Right ventricle myocardium superior (tissue), 1 donor: ENCODE data around the gene MAPK11. TPM values are rescaled to one million over a fixed set of nuclear protein-coding genes. Genes with fewer than 3 reads are reported as not detected.
A peak's percentile ranks its signal among the peaks of the same experiment; 100 is the strongest.

ENCODE experiments used
- ATAC-seq: fragments of 200-7000 bp; cut with Tn5 transposase; one replicate; pipeline ENCODE4 v1.9.1; 2020; ENCODE audit warnings: mild to moderate bottlenecking; ENCODE audit not compliant: poor library complexity
- DNase-seq: peaks from one replicate; pipeline ENCODE4 v3.0.0-alpha.2; 2020
- intact Hi-C: fragments of 100-400 bp; cut with DNase I; formaldehyde crosslinking; loops from one replicate; pipeline ENCODE4 v1.11.2; 2022
- total RNA-seq: library from RNA; stranded (reverse); fragmentation: NEBNext Ultra II Directional; extraction: Animal tissue kit (Norgen Biotek cat#: 25700); gene quantifications from one replicate; pipeline ENCODE4 v1.2.1, GENCODE V29; 2021
- donor health status: DM: no; HTN: yes; CAD: no; lungs with severe emphysema.

The MAPK11 gene
- total RNA-seq, 1 donor from 2014 or later = 8.5 TPM

DNA sequence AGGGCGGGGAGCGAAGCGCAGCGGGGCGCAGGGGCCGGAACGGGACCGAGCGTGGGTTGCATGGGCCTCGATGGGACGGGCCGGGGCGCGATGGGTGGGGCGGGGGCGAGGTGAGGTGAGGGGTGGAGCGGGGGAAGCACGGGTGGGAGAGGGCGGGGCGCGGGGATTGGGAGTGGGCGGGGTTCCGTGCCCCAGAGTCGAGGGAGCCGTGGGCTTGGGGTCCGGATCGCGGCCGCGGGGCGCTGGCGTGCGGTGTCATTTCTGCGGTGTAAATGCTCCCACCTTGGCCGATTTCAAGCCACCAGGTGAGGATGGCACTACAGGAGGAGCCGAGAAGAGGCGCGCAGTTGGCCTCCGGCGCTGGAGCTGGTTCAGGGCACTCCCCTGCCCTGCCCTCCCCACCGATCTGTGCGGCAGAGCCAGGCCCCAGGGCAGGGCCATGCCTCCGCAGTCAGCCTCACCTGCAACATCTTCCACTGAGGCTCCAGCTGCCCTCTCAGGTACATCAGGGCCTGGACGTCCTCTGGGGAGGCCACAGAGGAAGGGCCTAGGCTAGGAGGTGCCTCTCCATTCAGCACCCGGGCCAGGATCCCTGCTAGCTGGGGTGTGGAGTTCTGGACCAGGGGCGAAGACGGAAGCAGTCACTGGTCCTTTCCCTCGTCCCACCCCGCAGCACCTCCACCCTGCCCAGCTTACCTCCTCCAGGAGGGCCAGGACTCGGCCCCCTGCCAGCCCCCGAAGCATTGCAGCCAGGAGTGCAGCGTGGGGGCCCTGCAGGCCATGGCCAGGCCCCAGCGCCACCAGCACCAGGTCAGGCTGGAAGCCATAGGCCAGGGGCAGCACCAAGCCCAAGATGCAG, 24.7 kb downstream of the MAPK11 start:
- intact Hi-C loops = no loop called here

DNA sequence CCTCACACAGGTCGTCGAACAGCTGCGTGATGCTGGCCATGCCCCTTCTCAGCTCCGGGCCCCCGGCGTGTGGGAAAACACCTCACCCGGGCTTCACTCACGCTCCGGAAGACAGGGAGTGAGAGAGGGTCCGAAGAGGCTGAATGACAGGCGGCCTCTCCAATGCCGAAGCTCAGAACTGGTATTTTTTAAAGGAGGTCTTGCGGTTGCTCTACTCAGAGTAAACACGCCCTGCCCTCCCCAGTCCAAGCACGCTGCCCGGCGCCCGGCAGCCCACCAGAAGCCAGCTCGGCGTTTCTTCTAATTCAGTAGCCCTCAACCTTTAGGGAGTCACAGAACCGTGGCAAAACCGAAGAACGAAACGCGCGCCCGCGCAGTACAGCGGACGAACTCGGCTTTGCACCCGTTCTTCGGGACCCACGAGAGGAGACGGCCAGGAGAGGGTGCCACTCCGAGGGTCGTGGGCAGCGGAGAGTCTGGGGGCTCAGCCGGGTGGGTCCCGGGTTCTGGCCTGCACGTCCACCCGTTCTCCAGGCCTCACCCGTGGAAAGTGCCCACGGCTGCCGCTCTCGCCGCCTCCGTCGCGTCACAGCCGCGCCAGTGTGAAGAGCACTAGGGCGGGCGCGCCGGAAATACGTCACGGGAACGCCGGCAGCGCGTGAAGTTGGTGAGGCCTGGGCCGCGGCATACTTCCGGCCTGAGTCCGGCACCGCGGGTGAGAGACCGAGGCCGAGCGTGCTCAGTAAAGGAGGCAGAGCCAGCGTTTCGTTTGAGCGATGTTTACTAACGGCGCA, 25.6 kb downstream of the MAPK11 start, which contains the start of gene TUBGCP6:
TUBGCP6 (minus strand) TSS at position 604 of the 794 bp plus-strand sequence; CDS start at position 40, 564 bp downstream.
- intact Hi-C loops = no loop called here
- DNase-seq (peak; percentile 98), ATAC-seq (peak; percentile 96)

More for the DNA sequence above, 24.7 kb downstream of the MAPK11 start:
- DNase-seq (no peak), ATAC-seq (peak; percentile 51)

DNA sequence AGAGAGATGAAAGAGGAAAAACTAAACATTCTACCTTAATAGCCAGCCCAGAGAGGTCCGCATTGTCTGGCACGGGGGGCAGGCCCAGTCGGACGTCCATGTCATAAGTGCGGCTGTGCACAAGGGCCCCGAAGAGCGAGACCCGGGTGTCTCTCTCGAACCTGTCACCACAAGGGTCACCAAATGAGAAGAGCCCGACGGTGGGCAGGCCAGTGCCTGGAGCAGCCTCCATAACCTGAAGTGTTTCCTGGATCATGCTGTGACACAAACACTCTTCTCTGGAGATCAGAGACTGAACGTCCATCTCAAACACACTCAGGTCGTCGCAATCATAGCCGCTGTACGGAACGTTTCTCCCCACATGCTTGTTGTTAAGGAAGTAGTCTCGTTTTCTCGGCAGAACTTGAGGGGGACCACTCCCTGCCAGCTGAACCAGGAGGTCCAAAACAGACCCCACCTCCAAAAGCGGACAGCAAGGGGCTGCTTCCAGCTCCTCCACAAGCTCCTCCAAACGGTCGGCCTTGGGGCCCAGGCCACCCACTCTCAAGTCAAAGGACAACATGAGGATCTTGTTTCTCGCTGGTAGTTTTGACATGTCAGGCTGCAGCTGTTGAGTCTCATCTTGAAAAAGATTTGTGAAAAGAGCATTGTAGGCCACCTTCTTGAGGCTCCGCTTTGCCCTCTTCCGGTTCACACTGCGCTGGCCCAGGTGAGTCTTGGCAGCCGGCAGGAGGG, 26.3 kb downstream of the MAPK11 start:
- intact Hi-C loops = no loop called here
- DNase-seq (no peak), ATAC-seq (no peak)

DNA sequence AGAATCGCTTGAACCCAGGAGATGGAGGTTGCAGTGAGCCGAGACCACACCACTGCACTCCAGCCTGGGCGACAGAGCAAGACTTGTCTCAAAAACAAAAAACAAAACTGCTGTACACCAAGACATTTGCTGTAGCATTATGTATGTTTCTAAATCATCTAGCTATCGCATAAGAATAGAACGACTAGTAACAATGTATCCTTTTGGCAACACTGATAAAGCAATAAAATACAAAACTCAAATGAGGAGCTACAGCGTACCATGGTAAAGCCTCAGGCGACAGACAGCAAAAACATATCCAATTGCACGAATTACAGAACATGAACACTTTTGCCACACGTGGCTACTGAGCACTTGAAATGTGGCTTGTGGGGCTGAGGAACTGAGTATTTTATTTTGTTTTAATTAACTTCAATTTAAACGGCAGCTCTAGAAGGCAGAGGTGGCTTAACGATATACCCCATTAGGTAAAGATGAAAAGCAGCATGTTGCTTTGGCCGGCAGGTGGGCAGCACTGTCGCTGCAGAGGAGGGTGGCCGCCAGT, 27.7 kb downstream of the MAPK11 start:
- intact Hi-C loops = no loop called here
- no peak for DNase-seq
- no peak for ATAC-seq

DNA sequence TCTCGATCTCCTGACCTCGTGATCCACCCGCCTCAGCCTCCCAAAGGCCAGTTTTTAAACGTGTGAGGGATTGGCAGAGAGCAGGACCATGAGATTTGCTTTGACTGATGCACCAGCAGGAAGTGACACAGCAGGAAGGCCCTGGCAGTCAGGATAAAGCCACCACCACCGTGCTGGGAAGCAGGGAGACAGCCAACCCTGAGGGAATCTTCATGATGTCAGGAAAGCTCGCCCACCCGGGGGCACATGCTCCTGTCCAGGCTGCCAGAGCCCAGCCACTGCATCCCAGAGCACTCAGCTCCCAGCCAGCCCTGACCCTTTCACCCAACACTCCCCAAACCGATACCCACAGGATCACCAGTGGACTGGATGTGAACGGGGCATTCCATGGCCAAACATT, 31.4 kb downstream of the MAPK11 start:
- ATAC-seq (no peak), DNase-seq (no peak)
- intact Hi-C loops = no loop called here

DNA sequence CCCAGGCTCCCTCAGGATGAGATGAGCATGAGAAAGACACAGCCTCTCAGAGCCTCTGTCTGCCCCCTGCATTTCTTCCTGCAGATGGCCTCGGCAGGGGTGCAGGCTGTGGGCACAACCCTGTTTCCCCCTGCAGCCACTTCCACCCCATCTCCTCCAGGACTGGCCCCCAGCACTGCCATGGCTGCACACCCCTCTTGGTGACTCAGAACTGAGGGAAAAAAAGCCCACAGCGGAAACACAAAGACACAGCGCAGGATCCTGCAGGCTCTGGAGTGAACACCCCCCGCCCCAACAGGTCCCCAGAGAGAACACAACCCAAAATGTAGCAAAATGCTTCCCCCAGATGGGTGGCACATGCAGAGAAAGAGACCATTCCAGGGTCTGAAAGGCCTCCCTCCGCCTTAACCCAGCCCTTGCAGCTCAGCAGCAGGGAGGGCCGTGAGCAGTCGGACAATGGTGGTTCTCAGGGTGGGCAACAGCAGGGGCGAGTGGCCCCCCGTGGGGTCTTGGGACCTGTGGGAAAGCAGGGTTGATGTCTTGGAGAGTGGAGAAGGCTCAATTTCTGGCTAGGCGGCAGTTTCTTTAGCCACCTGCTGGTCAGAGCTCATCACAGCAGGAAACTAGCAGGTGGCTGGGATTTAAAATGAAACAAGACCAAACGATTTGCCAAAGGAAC, 33.3 kb downstream of the MAPK11 start:
- intact Hi-C loops = no loop called here
- no peak for DNase-seq
- ATAC-seq = no peak

DNA sequence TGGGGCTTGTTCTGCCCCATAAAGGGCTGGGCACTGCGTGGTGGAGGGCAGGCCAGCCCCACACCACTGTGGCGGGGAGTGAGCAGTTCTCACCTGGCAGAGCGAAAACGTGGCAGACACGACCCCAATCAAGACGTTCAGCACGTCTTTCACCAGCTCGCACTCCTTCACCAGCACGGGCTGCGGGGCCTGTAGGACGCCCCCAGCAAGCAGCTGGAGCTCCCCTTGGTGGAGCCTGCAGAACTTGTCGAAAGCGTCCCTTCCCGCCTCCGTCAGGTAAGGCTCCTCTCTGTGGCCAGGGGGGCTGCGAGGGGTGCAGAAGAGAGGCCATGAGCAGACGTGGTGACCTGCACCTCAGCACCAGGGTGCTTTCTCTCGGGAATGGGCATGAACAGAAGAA, 37.0 kb downstream of the MAPK11 start:
- ATAC-seq (no peak), DNase-seq (no peak)
- intact Hi-C loops = no loop called here

DNA sequence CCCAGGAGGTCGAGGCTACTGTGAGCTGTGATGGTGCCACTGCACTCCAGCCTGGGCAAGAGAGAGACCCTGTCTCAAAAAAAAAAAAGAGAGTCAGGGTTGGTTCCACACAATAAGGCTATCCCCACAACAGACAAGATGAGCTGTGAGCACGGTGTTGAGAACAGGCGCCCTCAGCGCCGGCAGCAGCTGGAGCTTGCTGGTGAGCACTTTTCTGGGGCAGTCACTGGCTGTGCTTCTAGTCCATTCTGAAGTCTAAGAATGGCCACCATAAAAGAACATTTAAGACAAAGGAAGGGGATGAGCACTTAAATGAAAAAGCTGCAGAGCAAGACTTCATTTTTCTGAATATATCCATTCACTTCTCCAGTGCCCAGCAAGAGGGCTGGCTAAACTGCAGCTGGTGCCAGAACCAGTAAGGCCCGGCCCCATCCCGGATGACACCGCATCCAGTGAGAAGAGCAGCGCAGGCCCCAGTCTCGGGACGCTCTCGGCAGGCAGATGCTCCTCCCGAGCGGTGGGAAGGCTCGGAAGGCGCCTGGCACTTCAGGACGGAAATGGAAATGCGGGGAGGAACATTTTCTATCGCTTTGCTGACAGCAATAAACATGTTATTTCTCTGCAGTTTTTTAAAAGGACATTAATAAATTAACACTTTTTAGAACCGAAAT, 37.6 kb downstream of the MAPK11 start:
- no peak for ATAC-seq
- no peak for DNase-seq
- intact Hi-C loops = no loop called here

DNA sequence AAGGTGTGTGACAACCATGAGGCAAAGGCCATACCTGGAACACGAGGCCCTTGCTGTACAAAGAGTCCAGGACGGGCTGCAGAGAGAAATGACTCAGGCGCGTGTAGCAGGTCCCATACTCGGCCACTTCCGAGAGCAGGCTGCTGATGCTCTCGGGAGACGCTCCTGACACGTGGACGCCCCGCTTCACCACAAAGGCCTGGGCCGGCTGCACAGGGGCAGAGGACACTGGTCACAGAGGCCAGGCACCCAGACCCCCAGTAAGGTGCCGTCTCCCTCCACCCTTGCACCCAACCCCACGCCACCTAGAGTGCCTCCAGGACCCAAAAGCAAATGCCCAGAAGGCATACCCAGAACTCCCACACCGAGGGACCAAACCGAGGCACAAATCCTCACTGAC, 40.8 kb downstream of the MAPK11 start:
- no peak for ATAC-seq
- DNase-seq = no peak
- intact Hi-C loops = no loop called here

DNA sequence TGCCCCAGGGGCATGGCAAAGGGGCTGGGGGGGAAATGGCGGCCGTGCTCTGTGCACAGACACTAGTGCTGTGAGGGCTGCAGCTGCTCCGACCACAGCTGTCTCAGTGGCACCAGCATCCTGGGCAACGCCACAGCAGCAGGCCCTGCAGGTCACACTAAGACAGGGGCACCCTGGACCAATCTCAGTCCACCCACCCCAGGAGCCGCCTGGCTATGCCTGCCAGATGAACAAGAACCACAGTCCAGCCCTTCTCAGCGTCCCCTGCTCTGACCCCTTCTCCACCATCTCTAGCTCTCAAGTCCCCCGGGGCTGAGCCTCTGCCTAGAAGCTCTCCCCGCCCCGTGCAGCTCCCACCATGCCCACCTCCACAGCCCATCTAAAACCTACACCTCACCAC, 41.8 kb downstream of the MAPK11 start:
- DNase-seq = no peak
- no peak for ATAC-seq
- intact Hi-C loops = no loop called here

DNA sequence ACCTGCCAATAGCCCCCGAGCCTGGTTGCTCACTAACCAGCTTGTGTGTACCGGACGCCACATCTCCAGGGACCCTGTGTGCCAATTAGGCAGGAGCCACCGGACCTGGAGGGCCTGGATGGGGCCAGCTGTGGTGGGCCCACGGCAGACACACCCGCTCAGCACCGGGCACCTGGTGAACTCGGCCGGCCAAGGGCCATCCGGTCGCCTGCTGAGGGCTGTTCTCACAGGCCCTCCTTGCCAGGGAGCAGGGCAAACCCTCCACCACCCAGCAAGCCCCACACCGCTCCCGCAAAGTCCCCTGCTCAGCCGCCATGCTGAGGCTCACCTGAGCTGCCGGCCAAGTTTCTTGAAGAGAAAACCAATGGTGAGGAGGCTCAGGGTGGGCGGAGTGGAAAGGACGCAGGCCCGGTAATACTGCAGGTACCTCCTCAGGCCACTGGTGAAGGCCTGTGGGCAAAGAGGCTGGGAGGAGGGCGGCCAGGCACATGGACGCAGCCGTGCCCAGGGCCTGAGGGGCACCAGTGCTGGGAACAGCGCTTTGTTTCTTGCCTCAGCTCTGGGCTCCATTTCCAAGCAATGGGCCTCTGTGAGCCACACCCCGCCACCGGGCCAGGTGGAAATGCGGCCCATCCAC, 42.5 kb downstream of the MAPK11 start:
- intact Hi-C loops = no loop called here
- DNase-seq (no peak), ATAC-seq (no peak)

DNA sequence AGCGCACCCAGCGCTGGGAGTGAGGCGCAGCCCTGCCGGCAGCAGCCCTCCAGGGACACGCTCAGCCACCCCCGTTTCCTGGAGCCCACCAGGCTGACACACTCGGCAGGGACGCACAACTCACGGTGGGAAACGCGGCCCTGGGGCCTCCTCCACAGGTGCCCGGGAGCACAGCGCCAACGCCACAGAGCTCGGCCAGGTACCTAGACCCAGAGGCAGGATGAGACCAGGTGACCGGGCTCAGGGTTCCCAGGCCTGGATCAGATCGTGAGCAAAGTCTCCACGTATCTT, 43.4 kb downstream of the MAPK11 start:
- ATAC-seq (no peak), DNase-seq (no peak)
- intact Hi-C loops = no loop called here

DNA sequence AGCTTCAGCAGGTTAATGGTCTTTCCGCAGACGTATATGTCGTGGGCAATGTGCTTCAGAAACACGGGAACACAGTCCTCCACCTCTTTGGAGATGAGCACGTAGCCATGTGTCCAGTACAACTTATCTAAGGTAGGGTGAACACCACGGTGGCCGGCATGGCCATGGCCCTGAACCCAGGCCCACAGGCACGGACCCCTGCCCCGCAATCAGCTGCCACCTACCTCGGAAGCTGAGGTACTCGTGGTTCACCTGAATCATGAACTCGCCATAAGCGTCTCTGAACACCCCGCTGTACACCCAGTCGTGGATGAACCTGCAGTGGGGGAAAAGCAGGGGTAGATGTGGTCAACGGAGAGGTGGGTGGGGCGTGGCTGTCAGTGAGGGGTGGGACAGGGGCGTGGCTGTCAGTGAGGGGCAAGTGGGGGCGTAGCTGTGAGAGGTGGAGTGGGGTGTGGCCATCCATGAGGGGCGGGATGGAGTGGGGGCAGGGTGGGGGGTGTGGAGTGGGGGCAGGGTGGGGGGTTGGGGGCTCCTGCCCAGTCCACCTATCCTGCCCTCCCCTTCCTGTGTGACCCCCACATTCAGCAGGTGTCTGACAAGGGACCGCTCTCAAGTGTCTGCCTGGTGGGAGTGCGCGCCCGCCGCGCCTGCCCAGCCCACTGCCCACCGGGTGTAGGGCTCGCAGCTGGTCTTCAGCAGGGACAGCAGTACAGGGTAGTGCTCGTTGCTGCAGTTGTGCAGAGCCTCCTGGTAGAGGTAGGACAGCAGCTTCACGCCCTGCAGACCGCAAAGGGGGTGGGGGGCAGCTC, 43.9 kb downstream of the MAPK11 start:
- DNase-seq = no peak
- intact Hi-C loops = no loop called here
- no peak for ATAC-seq

DNA sequence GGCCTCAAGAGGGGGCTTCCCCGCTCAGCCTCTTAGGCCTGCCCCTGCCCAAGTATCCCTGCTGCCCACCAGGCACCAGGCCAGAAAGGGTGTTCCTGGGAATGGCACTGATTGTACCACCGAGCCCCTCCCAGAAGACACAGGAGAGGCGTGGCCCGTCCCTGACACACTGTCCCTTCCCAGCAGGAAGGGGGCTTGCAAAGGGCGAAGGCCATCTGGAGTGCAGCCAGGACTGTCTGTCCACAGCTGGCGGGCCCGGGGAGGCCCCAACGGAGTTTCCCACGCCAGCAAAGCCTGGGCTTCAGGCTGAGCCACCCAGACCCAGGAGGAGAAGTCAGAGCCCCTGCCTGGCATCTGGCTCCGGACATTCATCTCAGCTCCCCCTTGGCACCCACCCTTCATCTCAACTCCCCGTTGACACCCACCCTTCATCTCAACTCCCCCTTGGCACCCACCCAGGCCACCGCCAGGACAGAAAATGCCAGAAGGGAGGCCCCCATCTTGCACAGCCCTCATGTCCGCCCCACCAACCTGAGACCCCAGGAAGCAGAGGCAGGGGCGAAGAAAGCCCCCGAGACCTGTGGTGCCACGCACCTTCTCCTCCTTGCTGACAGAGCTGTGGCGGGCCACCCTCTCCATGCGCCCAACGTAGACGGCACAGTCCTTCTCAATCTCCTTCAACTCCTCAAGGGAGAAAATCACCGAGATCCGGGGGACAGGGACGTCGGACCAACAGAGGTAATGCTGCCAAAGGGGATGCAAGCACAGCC, 44.8 kb downstream of the MAPK11 start:
- intact Hi-C loops = no loop called here
- ATAC-seq = no peak
- DNase-seq = no peak

DNA sequence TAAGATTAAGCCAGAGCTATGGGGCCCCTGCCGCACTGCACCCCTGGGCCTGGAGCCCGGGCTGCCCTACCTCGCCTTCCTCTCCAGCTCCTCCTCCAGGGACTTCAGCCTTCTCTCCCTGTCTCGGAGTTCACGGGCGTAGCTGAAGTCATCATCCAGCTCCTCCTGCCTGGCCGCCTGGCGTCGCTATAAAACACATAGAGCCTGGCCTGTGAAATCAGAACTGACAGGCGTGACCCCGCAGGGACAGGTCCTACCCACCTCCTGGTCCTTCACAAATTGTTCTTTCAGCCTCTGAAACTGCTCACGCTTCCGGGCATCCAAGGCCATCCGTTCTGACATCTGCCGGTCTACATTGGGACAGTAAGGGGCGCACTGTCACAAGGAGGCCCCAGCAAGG, 46.1 kb downstream of the MAPK11 start:
- DNase-seq (no peak), ATAC-seq (no peak)
- intact Hi-C loops = no loop called here

DNA sequence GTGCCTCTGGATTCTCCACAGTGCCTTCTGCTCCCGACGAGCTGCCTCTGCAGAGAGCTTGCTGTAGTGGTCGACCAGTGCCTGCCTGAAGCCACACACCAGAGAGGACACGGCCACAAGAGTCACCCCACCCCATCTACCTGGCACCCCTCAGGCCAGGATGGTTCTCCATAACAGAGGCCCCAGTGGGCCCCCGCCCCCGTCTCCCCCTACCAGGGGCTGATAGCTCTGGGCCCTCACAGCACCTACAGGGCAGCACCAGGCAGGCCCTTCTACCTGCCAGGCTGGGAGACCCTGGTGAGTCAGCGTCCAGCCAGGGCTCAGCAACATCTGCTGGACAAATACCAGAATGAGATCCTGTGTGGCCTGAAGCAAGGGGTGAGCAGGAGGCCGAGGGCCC, 47.7 kb downstream of the MAPK11 start:
- no peak for ATAC-seq
- intact Hi-C loops = no loop called here
- DNase-seq = no peak
